Muscle layer of colon (tissue), 2 donors: ENCODE results near the gene PLAGL1.

ENCODE experiments used
- H3K27ac ChIP-seq: one replicate; pipeline ENCODE4 v1.7.0; 2013; ENCODE audit warnings: low read depth, mild to moderate bottlenecking, low read length, moderate library complexity
- H3K27me3 ChIP-seq, 2 donors: one replicate each; pipeline ENCODE4 v1.7.0; 2013; ENCODE audit warnings: low read length in 2 of 2, mild to moderate bottlenecking in 2 of 2; ENCODE audit not compliant: insufficient read depth in 2 of 2, control insufficient read depth in 1 of 2
- H3K36me3 ChIP-seq: one replicate; pipeline ENCODE4 v1.7.0; 2013; ENCODE audit warnings: mild to moderate bottlenecking, low read length; ENCODE audit not compliant: insufficient read depth
- H3K4me1 ChIP-seq: one replicate; pipeline ENCODE4 v1.7.0; 2013; ENCODE audit warnings: mild to moderate bottlenecking, low read length; ENCODE audit not compliant: insufficient read depth
- H3K4me3 ChIP-seq, 2 donors: one replicate each; pipeline ENCODE4 v1.7.0; 2013; ENCODE audit warnings: low read length in 2 of 2, low read depth in 1 of 2, mild to moderate bottlenecking in 1 of 2, moderate library complexity in 1 of 2
- H3K9ac ChIP-seq: one replicate; pipeline ENCODE4 v1.7.0; 2013; ENCODE audit warnings: low read length
- H3K9me3 ChIP-seq: one replicate; pipeline ENCODE4 v1.7.0; 2013; ENCODE audit warnings: mild to moderate bottlenecking, low read length
- donor health status: abdominal sarcoma.
- donor health status: Adenocarcinoma of cecum.

The PLAGL1 gene

DNA sequence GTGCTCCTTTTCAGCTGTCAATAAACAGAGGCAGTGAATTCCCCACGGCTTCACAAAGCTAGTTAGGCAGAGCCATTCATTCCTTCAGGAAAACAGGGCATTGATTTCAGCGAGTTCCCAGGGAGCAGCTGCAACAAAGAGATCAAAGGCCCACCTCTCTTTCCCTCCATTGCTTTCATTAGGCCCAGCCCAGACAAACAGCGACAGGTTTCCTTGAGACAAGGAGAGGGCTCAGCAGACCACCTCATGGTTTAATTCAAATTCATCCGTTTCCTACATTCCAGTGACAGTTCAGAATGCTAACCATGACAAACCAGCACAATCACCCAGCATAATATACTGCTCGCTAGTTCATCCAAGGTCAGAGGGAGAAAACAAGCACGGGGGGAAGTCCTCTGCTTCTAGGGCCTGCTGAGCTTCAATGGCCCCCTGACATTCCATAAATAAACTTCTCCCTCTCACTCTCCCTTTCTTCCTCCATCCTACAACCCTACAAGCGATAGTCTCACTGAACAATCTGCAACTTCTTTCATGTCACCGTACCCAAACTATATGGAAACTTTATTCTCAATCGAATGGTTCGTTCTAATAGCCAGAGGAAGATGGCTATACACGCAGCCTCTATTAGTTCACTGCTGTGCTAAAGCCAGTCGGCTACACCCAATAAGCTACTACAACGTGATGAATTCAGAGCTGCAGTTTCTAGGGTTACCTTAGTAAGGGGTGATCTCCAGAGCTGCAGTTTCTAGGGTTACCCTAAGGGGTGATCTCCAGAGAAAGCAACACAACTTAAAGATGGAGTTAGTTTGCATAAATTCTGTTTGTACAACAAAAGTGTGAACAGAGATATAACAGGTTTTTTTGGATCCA lies 34.7 kb downstream of the PLAGL1 start:
- Histone ChIP-seq H3K4me1 (no peaks in the 10 kb centered on the region), H3K27ac (no peak overlapping the region), H3K9ac (no peak overlapping the region), H3K9me3 (no peaks in the 10 kb centered on the region), H3K4me3 (no peak overlapping the region), H3K27me3 (no peaks in the 10 kb centered on the region), H3K36me3 (no peaks in the 10 kb centered on the region)

DNA sequence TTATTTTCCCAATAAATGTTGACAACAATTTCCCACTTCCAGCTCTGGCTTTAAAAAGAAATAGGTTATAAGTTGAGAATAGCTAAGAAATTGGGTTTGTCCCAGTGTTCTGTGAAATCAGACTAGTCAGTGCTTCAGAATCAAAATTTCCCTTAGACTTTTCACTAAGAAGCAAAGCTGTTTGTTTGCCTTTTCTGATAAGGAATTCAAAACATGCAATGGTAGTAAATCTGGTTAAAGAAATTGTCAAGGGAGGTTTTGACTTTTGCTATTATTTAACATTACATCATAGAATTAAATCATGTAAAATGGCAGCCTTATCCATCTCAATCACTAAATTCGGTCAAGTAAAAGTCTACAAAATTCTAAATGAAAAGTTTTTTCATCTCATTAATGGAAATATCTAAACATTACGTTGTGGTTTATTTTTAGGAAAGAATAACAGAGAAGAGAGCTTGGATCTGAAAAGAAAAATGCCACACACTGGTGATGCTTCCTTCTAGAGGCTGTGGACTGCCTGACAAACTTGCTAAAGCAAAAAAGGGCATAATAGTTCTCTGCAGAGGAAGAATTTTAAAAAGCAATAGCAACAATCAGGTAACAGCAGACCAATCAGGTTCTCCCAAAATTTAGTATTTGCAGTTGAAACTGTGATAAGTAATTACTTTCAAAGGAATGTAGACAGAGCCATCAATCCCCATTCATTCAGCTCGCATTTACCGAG lies 36.4 kb downstream of the PLAGL1 start:
- Histone ChIP-seq H3K4me3 (no peak overlapping the region), H3K9ac (no peak overlapping the region), H3K36me3 (no peaks in the 10 kb centered on the region), H3K27ac (no peak overlapping the region), H3K9me3 (no peaks in the 10 kb centered on the region), H3K4me1 (no peaks in the 10 kb centered on the region), H3K27me3 (no peaks in the 10 kb centered on the region)

DNA sequence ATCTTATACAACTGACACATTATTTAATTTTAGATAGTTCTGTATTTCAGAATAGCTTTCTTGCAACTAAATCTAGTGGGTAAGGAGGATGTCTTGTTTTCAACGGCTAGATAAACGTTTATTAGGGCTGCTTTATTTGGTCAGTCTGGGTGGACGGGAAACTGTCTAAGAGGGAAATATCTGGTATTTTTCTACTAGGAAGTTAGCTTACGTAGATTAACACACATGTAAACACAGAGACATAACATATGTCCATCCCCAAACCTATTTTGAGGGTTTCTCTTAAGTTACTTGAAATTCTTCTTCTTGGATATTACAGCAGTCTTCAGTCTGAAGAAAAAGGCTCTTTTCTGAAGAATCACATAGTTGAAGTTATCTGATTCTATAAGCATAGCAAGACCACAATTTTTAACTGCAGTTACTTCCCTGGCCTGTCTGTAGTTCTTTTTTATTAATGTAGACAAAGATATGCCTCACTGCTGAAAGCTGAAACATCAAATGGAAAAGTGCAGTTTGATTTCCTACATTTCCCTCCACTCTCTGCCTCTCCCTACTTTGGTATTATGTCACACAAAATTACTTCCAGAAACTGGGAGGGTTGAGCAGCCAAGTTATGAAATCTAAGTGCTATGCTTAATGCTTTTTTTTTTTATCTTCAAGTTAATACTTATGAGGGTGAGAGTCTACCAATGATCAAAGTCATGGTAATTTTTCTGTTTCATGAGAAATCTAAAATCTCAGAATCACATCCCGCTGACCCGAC lies 37.4 kb downstream of the PLAGL1 start:
- H3K27ac ChIP-seq, result no peak overlapping the region
- H3K9ac ChIP-seq, result no peak overlapping the region
- no peaks in the 10 kb centered on the region for H3K9me3 ChIP-seq
- no peaks in the 10 kb centered on the region for H3K36me3 ChIP-seq
- H3K4me1 ChIP-seq, result no peaks in the 10 kb centered on the region
- H3K4me3 ChIP-seq, result no peak overlapping the region
- H3K27me3 ChIP-seq, result no peaks in the 10 kb centered on the region

DNA sequence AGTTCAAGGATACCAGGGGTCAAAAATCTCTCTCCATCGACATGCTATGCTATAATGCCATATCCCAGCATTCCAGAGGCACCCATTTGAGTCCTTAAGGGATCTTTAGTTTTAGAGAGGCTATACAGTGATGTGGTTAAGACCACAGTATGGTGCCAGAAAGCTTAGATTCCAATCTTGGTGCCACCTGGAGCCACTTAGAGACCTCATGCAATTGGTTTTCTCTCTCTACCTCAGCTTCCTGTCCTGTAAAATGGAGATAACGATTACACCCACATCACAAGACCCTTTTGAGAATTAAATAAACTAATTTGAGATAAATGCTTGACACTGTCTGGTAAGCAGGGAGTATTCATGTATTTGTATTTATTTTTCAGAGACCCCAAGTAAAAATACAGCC lies 39.0 kb downstream of the PLAGL1 start:
- no peaks in the 10 kb centered on the region for H3K4me1 ChIP-seq

DNA sequence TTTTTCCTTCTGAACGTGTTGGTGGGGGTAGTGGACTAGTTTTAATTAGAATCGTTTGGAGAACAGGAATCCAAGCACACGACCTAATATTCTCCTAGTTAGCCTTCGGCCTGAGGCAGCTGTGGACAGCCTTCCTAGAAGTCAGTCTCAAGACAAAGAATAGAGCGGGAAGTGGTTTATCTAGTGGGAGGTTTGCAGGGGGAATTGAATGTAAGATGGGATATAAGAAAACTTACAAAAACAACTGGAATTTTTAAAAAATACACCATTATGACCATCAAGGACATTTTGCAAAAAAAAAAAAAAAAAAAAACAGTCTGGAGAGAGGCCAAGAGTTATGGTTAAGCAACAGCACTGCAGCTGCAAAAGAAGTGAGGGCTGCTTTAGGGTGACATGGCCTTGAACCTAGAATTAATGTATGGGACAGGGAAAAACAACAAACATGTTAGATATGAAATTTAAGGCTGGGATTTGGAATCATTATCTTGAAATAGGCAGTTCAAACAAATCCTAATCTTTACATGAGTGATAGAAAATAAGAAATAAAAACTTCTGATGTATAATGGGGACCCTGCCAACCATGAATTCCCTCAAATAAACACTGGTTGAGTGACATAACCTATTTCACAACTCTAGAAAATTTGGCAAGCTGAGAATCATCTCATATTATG lies 40.2 kb downstream of the PLAGL1 start:
- Histone ChIP-seq H3K36me3 (no peaks in the 10 kb centered on the region), H3K27me3 (no peaks in the 10 kb centered on the region), H3K4me1 (no peaks in the 10 kb centered on the region), H3K27ac (no peak overlapping the region), H3K9ac (no peak overlapping the region), H3K4me3 (no peak overlapping the region), H3K9me3 (no peaks in the 10 kb centered on the region)

More for the DNA sequence above, 39.0 kb downstream of the PLAGL1 start:
- Histone ChIP-seq H3K4me3 (no peak overlapping the region), H3K9me3 (no peaks in the 10 kb centered on the region), H3K9ac (no peak overlapping the region), H3K27ac (no peak overlapping the region), H3K27me3 (no peaks in the 10 kb centered on the region), H3K36me3 (no peaks in the 10 kb centered on the region)

DNA sequence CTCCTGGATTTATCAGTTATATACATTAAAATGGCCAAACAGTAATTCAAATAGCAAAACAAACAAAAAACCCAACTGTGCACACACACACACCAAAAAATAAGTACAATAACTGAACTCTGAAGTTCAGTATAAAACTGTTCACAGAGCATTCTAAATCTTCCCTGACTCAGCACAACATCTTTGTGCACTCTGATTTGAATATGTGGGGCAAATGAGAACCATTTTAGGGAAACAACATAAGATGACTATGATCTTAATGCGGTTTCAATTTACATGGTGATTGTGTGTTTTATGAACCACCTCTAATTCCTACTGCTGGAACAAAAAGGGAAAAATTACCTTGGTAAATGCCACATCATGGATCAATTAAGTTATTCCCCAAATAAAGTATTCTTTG lies 41.7 kb downstream of the PLAGL1 start:
- H3K27me3 ChIP-seq, result no peaks in the 10 kb centered on the region
- H3K9ac ChIP-seq, result no peak overlapping the region
- peaks cover 8% of the 10 kb centered on the region for H3K4me1 ChIP-seq
- no peak overlapping the region for H3K4me3 ChIP-seq
- no peaks in the 10 kb centered on the region for H3K9me3 ChIP-seq
- no peak overlapping the region for H3K27ac ChIP-seq
- H3K36me3 ChIP-seq, result no peaks in the 10 kb centered on the region

DNA sequence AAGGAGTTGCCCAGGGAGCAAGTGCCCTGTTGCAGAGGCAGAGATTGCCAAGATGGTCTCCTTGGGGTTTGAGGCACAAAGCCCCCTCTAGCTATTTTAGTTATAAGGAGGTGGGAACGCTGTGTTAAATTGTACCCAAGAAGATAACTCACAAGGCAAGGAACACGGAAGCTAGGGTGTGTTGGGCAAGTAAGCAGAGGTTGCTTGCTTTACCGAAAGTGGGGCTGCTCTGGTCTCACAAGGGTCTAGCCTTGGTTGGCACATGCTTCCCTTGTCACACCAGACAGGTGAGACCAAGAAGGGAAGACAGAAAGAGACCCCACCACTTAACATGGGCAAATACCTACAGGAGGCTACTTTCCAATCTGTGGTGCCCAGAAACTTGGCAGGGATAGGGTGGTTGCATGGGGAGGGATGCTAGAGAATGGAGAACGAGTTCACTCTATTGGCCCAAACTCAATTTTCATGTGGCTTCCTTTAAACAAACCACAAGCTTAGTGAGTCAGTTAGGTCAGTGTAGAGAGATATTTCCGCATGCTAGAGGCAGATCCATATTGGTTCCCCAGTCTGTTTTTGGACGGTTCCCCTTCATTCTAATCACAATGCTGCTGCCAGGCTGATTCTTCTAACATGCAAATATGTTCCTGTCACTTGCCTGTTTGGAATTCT lies 42.4 kb downstream of the PLAGL1 start:
- H3K4me1 ChIP-seq, result peaks cover 9% of the 10 kb centered on the region
- no peaks in the 10 kb centered on the region for H3K36me3 ChIP-seq
- H3K9me3 ChIP-seq, result no peaks in the 10 kb centered on the region
- H3K27me3 ChIP-seq, result no peaks in the 10 kb centered on the region
- no peak overlapping the region for H3K27ac ChIP-seq
- H3K4me3 ChIP-seq, result no peak overlapping the region
- H3K9ac ChIP-seq, result no peak overlapping the region

DNA sequence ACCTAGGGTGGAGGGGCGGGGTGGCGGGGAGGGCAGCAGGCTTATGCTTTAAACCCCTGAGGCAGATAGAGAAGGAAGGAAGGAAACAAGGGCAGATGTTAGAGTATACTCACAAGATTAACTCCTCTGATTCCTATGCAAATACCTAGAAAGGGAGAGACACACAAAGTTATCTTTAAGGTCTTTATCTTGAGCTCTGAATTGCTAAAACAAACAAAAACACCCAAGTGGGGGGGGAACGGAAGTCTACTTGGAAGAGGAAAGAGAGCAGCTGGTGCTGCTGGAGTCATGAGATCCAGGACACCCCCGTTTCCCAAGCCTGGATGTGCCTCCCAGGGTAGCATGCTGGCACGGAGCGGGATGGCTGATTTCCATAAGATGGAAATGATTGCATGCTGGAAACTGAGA lies 43.4 kb downstream of the PLAGL1 start:
- Histone ChIP-seq H3K27ac (no peak overlapping the region), H3K4me1 (peaks cover 9% of the 10 kb centered on the region), H3K9ac (no peak overlapping the region), H3K27me3 (no peaks in the 10 kb centered on the region), H3K4me3 (no peak overlapping the region), H3K9me3 (no peaks in the 10 kb centered on the region), H3K36me3 (no peaks in the 10 kb centered on the region)

DNA sequence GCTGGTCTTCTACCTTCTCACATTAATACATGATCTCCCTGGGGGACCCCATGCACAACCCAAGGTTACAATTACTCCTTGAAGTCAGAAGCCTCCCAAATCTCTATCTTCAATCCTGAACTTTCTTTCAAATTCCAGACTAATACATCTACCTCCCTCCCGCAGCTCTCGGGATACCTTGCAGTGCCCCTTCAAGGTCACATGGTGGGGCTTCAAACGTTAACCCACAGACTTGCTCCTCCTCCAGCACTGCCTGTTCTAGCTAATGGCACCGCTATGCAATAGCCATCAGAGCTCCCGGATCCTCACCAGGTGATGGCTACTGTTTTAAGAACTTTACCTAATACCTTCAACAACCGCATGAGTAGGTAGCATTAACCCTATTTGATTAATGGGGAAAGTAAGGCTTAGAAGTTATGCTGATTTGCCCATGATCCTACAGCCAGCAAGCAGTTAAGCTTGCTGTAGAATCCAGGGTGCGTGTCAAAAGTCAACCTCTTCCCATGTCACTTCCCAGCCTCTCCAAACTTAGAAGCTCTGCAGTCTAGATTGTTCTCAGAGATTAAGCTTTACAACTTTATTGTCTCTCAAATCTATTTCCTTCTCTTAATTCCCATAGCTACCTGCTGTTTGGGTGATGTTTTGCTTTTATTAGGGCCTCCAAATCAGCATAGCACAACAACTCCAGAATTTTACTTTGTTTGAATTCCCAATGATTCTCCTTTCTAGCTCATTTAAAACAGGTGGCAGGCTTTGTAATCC lies 44.7 kb downstream of the PLAGL1 start:
- Histone ChIP-seq H3K9ac (no peak overlapping the region), H3K4me1 (peaks cover 9% of the 10 kb centered on the region), H3K9me3 (no peaks in the 10 kb centered on the region), H3K27me3 (no peaks in the 10 kb centered on the region), H3K27ac (no peak overlapping the region), H3K36me3 (no peaks in the 10 kb centered on the region), H3K4me3 (no peak overlapping the region)
